Islet precursor cell (in vitro differentiated cells): Measurements from ENCODE around the gene MCC.

Experiments used
- DNase-seq: peaks from one replicate; pipeline ENCODE4 v3.0.0-alpha.2; 2018

The MCC gene

DNA sequence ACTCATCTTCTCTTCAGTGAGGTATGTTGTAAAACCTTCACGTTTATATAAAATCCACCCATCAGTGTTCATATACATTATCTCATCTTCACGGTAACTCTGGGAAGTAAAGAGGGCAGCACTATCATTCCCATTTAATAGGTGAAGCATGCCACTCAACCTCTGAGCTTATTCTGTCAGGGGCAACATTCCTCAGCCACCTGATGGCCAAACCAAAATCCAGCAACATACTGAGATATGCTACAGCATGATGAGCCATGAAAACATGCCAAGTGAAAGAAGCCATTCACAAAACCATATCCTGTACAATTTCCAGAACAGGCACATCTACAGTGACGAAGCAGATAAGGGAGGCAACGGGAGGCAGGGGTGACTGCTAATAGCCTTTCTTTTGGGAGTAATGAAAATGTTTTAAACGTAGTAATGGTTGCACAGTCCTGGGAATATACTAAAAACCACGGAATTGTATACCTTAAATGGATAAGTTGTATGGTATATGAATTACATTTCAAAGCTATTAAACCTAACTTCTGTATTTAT is 220.8 kb downstream of the MCC start:
- DNase-seq: no peak

DNA sequence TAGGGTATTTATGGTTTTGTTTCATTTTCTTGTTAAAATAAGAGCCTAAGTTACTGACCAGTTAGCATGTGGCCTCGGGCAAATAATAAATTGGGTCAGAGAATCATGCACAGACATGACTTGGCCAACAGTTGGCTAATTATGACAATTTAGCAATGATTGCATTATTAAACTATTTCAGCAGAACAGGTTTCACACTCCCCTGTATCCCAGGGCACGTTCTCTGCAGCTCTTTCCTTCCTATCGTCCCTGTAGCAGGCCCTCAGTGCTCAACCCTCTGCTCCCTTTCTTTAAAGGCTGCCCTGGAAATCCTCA is 221.4 kb downstream of the MCC start:
- no peak for DNase-seq

DNA sequence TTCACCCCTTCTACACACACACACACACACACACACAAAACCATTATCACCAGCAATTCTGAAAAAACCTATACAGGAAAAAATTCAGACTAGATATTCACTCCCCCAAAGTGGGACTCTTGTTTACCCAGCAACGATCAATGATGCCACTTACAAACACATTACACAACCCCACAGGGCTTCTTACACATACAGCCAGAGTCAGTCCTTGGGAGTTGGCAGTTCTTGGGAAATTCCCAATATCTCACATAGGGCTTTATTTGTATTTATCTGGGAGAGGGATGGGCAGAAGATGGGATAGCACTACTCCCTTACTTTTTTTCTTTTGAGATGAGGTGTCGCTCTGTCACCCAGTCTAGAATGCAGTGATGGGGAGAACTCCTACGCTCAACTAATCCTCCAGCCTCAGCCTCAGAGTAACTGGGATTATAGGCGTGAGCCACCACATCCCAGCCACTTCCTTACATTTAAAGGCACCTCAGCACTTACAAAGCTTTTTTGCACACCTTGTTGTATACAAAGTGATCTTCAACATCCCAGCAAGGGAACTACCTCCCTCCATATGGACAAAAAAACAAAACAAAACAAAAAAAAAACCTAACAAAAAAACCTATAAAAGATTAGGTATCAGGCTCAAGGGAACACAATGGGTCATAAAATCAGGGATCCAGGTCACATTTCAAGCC is 221.9 kb downstream of the MCC start:
- no peak for DNase-seq

DNA sequence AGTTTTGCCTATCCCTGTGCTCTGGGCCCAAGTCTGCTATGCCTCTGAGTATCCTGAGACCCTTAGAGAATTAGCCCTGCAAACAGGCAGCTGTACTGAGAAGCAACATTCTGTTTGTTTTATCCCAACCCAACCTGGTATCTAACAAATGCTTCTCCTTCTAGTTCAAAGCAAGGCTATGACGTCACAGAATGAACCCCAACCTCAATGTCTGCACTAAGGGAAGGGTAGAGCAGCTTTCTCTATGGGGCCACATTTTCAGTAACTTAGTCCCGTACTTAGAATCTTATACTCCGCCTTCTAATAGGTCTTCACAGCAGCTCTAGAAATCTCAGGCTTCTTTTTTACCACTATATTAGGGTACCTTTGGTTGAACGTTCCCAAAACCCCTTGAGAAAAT is 223.1 kb downstream of the MCC start:
- no peak for DNase-seq

DNA sequence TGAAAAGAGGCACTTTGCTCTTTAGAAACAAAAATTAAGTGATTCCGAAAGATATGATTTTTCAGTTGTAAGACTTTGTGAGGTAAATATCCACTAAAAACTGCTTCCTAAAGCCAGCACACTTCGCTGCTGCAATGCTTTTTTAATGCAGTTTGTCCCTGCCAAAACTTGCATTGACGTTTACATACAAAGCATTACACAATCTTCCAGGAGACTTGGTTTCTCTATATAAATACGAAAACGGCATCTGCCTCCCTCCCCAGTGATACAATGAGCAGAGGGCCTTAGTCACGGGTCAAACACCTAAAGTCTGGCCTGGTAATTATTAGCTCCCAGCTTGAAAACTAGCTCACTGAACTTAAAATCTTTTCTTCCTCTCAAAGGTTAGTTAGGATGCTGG is 224.2 kb downstream of the MCC start:
- DNase-seq: no peak

DNA sequence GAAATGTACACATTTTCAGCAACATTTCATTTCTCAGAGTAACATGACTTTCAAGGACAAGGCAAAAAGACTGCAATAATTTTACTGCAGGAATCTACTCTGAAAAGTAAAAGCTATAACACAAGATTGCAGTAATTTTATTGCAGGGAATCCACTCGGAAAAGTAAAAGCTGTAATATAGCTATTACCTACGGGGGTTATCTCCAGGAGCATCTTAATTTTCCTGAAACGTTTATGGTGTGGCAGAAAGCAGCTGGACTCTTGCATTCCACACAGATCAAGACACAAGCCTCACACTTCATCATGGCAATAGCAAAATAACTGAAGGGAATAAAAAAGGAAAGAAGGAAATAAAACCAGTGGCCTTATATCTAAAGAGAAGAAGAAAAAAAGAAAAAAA is 224.7 kb downstream of the MCC start:
- DNase-seq: no peak

DNA sequence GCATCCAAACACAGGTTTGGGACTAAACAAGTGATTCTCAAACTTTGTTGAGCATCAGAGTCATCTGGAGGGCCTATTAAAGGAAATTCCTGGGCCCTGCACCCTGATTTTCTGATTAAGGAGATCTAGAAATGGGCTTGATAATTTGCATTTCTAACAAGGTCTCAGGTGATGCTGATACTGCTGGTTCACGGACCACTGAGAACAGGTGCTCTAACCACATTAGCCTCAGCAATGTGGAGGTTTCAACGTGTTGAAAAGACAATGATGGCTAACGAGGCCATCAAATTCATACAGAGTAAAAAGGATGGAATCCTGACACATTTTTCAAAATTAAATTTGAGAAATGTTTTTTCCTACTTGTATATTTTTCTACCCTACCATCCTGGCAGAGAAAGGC is 225.6 kb downstream of the MCC start:
- DNase-seq: no peak

DNA sequence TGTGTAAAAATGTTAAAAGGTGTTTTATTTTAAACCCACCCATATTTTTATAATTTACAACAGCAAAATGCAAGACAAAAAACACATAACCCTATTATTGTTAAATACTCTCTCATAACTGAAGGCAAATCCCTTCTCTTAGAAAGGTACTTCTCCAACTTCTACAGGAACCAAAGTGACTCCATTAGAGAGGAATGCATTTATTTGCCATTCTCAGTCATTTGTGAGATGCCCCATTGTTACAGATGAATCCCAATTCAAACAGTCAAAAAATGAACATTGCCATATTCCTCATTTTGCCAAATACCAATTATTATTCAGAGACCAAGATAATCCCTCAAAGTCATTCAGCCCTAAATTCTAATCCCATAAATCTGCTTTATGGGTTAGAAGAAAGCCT is 229.2 kb downstream of the MCC start:
- DNase-seq: no peak

DNA sequence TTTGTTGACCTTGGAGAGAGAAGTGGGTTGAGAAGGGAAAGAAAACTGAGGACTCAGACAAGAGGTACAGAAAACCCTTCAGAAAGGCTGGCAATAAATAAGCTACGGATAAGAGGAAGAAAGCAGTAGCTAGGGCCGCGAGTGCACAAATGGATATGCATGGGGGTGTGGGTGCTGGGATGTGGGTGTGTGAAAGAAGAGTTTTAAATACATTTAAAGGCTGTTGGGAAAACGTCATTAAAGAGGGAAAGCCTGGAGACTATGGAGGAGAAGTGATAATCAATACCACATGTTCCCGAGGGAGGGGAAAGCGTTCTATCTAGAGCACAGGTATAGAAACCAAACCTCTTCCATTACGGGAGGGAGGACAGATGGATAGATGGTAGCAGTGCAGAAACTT is 230.7 kb downstream of the MCC start:
- no peak for DNase-seq

DNA sequence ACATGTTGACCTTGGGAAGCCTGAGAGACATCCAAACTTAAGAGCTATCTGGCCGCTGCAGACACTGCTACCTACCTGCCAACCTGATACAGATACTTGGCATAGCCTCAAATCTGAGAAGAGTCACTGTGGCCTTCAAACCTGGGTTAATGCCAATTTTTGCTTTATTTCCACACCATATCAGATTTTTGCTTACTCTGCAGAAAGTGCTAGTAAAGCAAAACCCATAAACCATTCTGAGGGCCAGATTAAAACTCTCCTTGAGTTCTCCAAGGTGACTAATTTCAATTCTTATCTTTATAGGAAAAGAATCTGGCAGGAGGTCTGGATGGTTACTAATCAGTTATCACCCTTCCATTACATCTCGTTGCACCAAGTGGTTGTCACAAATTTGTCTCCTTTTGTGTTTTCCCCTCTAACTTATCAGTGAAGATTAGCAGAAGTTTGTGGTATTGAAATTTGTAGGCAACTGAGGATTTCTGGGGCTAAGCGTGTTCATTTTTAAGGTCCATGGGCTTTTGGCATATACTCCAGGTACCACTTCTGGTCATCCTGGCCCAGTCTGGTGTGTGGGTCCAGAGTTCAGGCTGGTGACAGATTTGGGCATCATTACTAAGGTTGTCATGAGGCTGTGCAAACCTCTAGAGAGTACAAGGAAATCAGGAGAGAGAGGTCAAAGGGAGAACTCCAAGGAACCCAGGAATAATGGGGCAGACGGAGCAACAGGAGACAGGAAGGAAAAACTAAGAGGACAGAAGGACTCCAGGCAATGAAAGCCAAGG is 231.4 kb downstream of the MCC start:
- DNase-seq: no peak

DNA sequence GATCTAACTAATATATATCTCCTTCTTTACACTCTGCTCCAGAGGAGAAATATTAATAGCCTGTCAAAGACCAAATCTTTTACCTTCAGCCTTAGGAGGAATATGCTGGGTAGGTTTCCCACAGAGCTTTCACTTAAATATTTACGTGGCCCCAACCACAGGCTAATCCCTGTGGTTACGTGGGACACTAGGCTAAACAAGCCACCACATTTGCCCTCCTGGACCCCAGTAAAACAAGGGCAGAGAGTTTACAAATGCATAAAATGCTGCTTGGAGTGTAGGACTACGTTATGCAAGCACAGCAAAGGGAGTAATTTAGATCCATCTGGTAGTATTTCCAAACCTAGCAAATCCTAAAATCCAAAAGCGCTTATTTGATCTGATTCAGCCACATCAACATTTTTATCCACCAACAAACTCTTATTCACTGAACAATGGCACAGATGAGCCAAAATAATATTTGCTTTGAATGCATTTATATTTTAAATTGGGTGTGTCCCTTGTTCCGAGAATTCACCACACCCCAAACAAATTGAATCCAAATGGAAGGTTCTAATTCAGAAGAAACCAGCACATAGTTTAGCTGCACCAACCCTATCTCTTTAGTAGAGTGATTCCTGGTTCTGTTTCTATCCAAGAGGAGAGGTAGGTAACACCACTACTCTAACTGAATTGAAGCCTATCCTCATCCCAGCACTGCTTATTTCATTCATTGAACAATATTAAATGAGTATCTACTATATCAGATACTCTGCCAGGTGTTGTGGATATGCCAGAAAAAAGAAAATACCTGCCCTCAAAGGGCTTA is 232.5 kb downstream of the MCC start:
- no peak for DNase-seq

DNA sequence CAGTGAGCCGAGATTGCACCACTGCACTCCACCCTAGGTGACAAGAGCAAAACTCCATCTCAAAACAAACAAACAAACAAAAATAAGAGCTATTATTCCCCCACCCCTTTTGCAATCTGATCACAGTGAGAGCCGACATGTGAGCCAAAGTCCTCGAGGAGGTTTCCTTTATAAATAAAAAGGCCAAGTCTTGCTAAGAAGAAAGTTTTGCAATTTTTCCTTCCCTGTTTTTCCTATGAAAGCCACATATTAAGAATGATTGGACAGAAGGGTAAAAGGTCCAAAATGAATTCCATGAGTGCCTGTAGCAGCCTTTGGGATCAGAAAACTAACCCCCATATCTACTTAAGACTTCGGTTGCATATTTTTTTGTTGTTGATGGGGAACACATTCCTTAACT is 233.1 kb downstream of the MCC start:
- DNase-seq: no peak

DNA sequence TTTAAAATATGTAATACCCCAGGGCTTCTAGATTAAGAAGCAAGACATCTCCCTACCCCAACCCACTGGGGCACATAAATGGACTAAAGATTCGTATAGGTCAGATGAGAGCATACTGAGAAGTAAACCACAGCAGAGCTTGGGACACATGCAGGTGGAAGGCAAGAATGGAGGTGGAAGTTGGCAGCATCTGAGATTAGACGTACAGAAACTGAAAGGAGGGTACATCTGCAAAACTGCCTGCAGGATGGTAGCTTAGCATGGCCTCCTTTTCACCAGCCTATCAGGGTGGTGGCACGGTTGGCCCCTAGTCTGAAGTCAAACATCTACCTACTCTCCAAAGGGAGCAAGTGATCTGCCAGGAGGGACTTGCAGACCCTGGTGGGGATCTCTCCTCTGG is 235.2 kb downstream of the MCC start:
- no peak for DNase-seq

DNA sequence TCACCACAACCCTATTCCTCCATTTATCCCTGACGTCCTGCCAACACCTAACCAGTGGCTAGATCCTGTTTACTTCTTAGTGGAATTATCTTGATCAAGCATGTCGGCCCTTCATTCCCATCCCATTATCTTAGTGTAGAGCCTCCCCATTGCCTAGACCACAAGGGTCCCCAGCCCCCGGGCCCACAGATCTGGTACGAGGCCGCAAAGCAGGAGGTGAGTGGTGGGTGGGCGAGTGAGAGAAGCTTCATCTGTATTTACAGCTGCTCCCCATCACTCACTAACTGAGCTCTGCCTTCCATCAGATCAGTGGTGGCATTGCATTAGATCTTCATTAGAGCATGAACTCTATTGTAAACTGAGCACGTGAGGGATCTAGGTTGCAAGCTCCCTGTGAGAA is 236.2 kb downstream of the MCC start:
- DNase-seq: no peak

DNA sequence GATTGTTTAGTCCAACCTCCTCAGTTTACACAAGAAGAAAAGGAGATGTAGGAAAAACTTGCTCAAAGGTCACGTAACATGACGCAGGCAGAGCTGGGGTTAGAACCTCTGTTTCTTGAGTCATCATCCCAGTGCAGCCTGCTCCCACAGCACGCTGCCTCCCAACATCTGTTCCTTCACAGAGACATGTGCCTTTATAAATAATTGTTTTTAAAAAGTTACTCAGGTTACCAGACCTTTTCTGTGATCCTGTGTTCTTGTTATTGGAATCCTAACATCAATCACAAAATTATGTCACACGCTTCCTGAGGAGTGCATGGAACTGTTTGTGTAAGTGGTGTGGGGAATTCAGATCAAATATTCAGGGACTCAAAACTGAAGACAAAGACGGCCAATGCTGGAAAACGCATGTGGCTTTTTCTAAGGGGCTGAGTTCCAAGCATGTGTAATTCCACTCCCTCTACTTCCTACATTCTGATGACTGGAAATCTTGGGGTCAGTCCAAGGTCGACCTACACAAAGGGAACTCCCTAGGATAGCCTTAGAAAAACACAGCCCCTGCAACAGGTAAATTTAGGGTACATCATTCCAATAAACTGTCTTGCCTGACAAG is 237.8 kb downstream of the MCC start:
- DNase-seq: no peak

DNA sequence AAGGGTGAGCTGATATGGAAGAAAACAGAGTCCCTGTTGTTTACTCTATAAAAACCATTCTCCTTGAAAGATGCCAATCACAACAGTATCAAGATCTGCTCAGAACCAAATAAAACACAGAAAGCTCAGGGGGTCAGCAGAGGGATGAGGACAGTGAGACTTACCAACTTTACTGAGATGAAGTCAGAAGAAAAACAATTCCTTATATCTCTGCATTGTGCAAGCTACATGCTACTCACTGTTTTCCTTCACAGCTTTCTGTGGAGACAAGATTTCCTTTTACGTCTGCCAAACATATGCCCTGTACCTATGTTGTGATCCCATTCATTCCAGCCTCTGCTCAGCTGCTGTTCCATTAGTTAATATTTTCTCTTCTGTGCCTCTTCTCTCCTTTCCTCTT is 239.0 kb downstream of the MCC start:
- DNase-seq: no peak

DNA sequence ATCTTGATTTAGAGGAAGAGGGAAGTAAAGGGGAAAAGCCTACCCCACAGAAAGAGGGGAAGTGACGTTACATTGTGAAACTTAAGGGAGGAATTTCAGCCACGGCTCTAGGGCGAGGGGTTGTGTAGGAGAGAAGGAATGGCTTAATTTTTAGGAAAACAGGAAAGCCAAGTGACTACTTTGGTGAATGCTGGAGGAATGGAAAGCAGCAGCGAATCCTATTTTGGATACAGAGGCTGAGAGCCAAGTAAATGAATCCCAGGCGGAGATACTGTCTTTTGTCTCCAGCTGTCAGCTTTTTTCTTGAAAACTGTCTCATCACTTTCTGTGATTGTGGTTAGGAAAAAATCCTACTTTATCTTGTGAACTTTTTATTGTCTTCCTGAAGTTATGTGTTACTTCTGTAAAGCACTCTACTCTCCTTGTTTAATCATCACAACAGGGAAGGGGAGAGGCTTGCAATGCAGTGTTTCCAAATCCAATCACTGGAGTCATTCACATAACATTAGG is 241.8 kb downstream of the MCC start:
- no peak for DNase-seq

DNA sequence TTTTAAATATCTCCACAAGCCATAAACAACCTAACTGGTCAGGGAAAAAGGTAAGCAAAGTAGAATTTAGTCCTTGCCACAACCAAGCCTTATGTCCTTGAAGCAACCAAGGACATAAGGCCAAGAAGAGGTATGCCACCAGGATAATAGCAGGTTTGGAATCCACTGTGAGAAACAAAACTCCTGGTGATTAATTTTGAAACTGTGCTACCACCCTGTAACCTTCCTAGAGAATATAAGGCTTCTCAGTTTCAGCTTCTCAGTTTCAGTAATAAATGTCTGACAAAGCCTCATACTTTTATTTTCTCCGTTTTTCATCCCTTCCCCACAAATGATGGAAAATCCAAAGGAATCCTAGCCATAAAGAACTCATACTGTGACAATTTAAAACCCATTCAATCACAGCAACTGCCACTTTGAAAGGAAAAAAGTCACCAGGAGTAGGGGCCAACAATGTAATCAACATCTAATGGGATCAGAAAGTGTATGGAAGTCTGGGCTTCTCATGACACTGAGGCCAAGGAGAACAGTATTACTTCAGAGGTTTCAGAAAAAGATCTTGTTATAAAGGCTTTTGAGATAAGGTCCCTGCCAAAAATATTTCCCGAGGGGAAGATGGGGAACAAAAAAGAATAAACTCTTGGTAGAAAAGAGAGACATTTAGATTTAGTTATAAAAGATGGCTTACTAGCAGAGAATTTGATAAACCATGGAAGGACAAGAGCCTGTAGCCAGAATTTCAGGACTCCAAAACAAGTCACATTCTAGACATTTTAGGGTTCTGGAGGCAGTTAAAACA is 242.6 kb downstream of the MCC start:
- no peak for DNase-seq

DNA sequence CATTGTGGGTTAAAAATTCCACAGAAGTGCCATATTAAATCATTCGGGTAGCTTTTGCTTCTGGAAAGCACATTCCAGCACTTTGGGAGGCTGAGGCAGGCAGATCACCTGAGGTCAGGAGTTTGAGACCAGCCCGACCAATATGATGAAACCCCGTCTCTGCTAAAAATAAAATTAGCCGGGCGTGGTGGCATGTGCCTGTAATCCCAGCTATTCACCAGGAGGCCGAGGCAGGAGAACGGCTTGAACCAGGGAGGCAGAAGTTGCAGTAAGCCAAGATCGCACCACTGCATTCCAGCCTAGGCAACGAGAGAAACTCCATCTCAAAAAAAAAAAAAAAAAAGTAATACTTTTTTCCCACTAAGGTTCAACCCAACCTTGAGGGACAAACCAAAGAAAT is 243.3 kb downstream of the MCC start:
- DNase-seq: no peak

DNA sequence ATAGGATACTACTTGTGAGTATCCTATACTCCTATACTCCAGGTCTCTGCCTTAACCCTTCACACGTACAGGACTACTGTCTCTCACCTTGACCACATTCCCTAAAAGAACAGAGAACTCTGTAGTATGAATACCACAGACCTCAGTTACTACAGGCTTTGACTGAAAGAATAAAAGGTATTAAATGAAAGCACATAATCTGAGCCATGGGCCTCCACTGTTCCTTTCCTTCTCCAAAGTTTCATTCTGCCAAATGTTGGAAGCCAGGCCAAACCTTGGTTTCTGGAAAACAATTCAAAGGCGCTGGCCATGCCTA is 244.9 kb downstream of the MCC start:
- DNase-seq: no peak

DNA sequence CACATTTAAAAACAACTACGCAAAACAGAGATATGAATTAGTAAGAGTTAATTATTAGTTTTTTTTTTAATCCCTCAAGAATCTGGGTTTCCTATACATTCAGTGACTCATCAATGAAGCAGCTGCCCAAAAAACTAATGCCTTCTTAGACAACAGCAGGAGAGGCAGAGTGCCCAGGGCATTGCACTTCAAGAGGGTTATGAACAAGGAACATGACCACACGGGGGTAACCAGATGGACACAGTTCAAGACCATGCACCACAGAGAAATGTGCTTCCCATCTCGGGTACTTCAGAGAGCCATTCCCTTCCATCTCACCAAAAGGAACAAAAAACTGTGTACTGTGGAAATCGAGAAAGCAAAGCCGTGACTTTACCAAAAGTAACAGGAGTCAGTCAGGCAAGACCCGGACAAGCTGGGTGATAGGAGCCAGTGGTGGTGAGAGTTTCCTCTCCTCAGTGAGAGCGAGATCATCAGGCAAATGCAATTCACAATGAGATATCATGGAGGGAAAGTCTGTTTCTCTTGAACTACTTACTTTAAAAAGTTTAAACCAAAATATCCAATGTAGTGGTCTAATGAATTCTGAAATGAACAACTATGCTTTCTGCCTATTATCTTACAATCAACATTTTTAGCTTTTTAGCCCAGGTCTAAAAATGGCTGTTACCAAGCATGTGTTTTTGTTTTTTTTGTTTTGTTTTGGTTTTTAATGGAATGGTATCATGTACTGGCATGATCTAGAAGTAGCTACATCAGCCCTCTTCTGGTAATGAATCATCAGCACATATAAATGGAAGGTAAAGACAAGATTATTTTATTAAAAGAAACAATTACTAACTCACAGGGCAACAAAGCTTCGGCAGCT is 245.5 kb downstream of the MCC start:
- no peak for DNase-seq
